MM.1S (cell line): Measurements from ENCODE around the gene ECPAS.

Experiments
- CTCF ChIP-seq: fragments of 300-600 bp; sonication (generic); IDR thresholded peaks from 2 replicates; pipeline ENCODE4 v1.5.1; 2016; ENCODE audit warnings: antibody characterized with exemption, low read length, mixed read lengths
- EZH2 ChIP-seq: fragments of 300-600 bp; sonication (generic); optimal IDR thresholded peaks from 2 replicates; pipeline ENCODE3; 2017; ENCODE audit warnings: low read depth, mild to moderate bottlenecking, antibody characterized with exemption, low read length, mixed read lengths

GRCh38 chr9:111443454-111443853, 40.7 kb downstream of the ECPAS start:
- TF ChIP-seq CTCF, result no peak
- no peak for TF ChIP-seq EZH2
